Measurements from ENCODE around the gene JPH4.

JPH4 gene

GRCh38 chr14:23558346-23559009 lies 20.1 kb downstream of the JPH4 start:
- no peak overlapping the region for H3K27ac ChIP-seq (ENCODE audit: low read depth, low read length)
- H3K27me3 ChIP-seq (ENCODE audit: control insufficient read depth in 1 of 2, insufficient read depth in 2 of 2, low read length in 2 of 2) = no peaks in the 10 kb centered on the region
- no peak overlapping the region for H3K9ac ChIP-seq (ENCODE audit: low read length)
- peaks cover 19% of the 10 kb centered on the region for H3K36me3 ChIP-seq (ENCODE audit: insufficient read depth, low read length)
- H3K4me3 ChIP-seq (ENCODE audit: low read depth in 1 of 2, low read length in 2 of 2) = no peak overlapping the region
- H3K4me1 ChIP-seq (ENCODE audit: insufficient read depth, low read length) = peaks cover 17% of the 10 kb centered on the region
- H3K9me3 ChIP-seq (ENCODE audit: low read length) = no peaks in the 10 kb centered on the region

GRCh38 chr14:23557946-23558345 lies 20.6 kb downstream of the JPH4 start:
- Histone ChIP-seq H3K36me3 (ENCODE audit: insufficient read depth, low read length) (peaks cover 19% of the 10 kb centered on the region), H3K4me1 (ENCODE audit: insufficient read depth, low read length) (peaks cover 17% of the 10 kb centered on the region), H3K9ac (ENCODE audit: low read length) (no peak overlapping the region), H3K27ac (ENCODE audit: low read depth, low read length) (no peak overlapping the region), H3K27me3 (ENCODE audit: control insufficient read depth in 1 of 2, insufficient read depth in 2 of 2, low read length in 2 of 2) (no peaks in the 10 kb centered on the region), H3K4me3 (ENCODE audit: low read depth in 1 of 2, low read length in 2 of 2) (no peak overlapping the region), H3K9me3 (ENCODE audit: low read length) (no peaks in the 10 kb centered on the region)

- Histone ChIP-seq H3K4me1 (ENCODE audit: insufficient read depth, low read length) (peaks cover 17% of the 10 kb centered on the region), H3K27me3 (ENCODE audit: control insufficient read depth in 1 of 2, insufficient read depth in 2 of 2, low read length in 2 of 2) (no peaks in the 10 kb centered on the region), H3K36me3 (ENCODE audit: insufficient read depth, low read length) (peaks cover 19% of the 10 kb centered on the region), H3K9ac (ENCODE audit: low read length) (no peak overlapping the region), H3K4me3 (ENCODE audit: low read depth in 1 of 2, low read length in 2 of 2) (no peak overlapping the region), H3K9me3 (ENCODE audit: low read length) (no peaks in the 10 kb centered on the region), H3K27ac (ENCODE audit: low read depth, low read length) (no peak overlapping the region)
Observed at GRCh38 chr14:23557521-23557920, 21.1 kb downstream of the JPH4 start.

- Histone ChIP-seq H3K27me3 (ENCODE audit: control insufficient read depth in 1 of 2, insufficient read depth in 2 of 2, low read length in 2 of 2) (no peaks in the 10 kb centered on the region), H3K9me3 (ENCODE audit: low read length) (no peaks in the 10 kb centered on the region), H3K4me1 (ENCODE audit: insufficient read depth, low read length) (peaks cover 17% of the 10 kb centered on the region), H3K9ac (ENCODE audit: low read length) (peak overlapping the region; percentile 83), H3K4me3 (ENCODE audit: low read depth in 1 of 2, low read length in 2 of 2) (peak overlapping the region; percentile 90 to 98), H3K36me3 (ENCODE audit: insufficient read depth, low read length) (peaks cover 19% of the 10 kb centered on the region), H3K27ac (ENCODE audit: low read depth, low read length) (peak overlapping the region; percentile 100)
Observed at GRCh38 chr14:23556700-23557440, 21.7 kb downstream of the JPH4 start.

- Histone ChIP-seq H3K9me3 (ENCODE audit: low read length) (no peaks in the 10 kb centered on the region), H3K4me1 (ENCODE audit: insufficient read depth, low read length) (peaks cover 17% of the 10 kb centered on the region), H3K36me3 (ENCODE audit: insufficient read depth, low read length) (peaks cover 19% of the 10 kb centered on the region), H3K4me3 (ENCODE audit: low read depth in 1 of 2, low read length in 2 of 2) (peak within 1 kb of the TSS; percentile 90 to 98), H3K27ac (ENCODE audit: low read depth, low read length) (peak within 1 kb of the TSS; percentile 100), H3K27me3 (ENCODE audit: control insufficient read depth in 1 of 2, insufficient read depth in 2 of 2, low read length in 2 of 2) (no peaks in the 10 kb centered on the region), H3K9ac (ENCODE audit: low read length) (peak within 1 kb of the TSS; percentile 83)
Observed at GRCh38 chr14:23555882-23556699, 22.5 kb downstream of the JPH4 start, which contains the start of gene THTPA. THTPA (plus strand) TSS chr14:23556271; CDS start chr14:23556758, 487 bp downstream.

- Histone ChIP-seq H3K36me3 (ENCODE audit: insufficient read depth, low read length) (peaks cover 19% of the 10 kb centered on the region), H3K27ac (ENCODE audit: low read depth, low read length) (peak overlapping the region; percentile 100), H3K4me3 (ENCODE audit: low read depth in 1 of 2, low read length in 2 of 2) (peak overlapping the region; percentile 90 to 98), H3K4me1 (ENCODE audit: insufficient read depth, low read length) (peaks cover 18% of the 10 kb centered on the region), H3K9ac (ENCODE audit: low read length) (peak overlapping the region; percentile 83), H3K9me3 (ENCODE audit: low read length) (no peaks in the 10 kb centered on the region), H3K27me3 (ENCODE audit: control insufficient read depth in 1 of 2, insufficient read depth in 2 of 2, low read length in 2 of 2) (no peaks in the 10 kb centered on the region)
Observed at GRCh38 chr14:23555533-23555881, 23.1 kb downstream of the JPH4 start.

- Histone ChIP-seq H3K4me1 (ENCODE audit: insufficient read depth, low read length) (peaks cover 7% of the 10 kb centered on the region), H3K9me3 (ENCODE audit: low read length) (no peaks in the 10 kb centered on the region), H3K27ac (ENCODE audit: low read depth, low read length) (peak within 1 kb of the TSS; percentile 76), H3K36me3 (ENCODE audit: insufficient read depth, low read length) (no peaks in the 10 kb centered on the region), H3K27me3 (ENCODE audit: control insufficient read depth in 1 of 2, insufficient read depth in 2 of 2, low read length in 2 of 2) (no peaks in the 10 kb centered on the region), H3K9ac (ENCODE audit: low read length) (no peak within 1 kb of the TSS), H3K4me3 (ENCODE audit: low read depth in 1 of 2, low read length in 2 of 2) (peak within 1 kb of the TSS; percentile 82 to 88)
Observed at GRCh38 chr14:23551266-23552028, 27.1 kb downstream of the JPH4 start, which contains the start of gene ZFHX2. ZFHX2 (minus strand) TSS chr14:23551765; CDS start chr14:23535325, 16,440 bp downstream.

- Histone ChIP-seq H3K4me3 (ENCODE audit: low read depth in 1 of 2, low read length in 2 of 2) (peak overlapping the region; percentile 82 to 88), H3K27me3 (ENCODE audit: control insufficient read depth in 1 of 2, insufficient read depth in 2 of 2, low read length in 2 of 2) (no peaks in the 10 kb centered on the region), H3K27ac (ENCODE audit: low read depth, low read length) (peak overlapping the region; percentile 76), H3K9me3 (ENCODE audit: low read length) (no peaks in the 10 kb centered on the region), H3K9ac (ENCODE audit: low read length) (no peak overlapping the region), H3K4me1 (ENCODE audit: insufficient read depth, low read length) (peaks cover 6% of the 10 kb centered on the region), H3K36me3 (ENCODE audit: insufficient read depth, low read length) (no peaks in the 10 kb centered on the region)
Observed at GRCh38 chr14:23550812-23551265, 27.8 kb downstream of the JPH4 start.

- H3K27me3 ChIP-seq (ENCODE audit: control insufficient read depth in 1 of 2, insufficient read depth in 2 of 2, low read length in 2 of 2) = no peaks in the 10 kb centered on the region
- H3K4me1 ChIP-seq (ENCODE audit: insufficient read depth, low read length) = peaks cover 6% of the 10 kb centered on the region
- H3K36me3 ChIP-seq (ENCODE audit: insufficient read depth, low read length) = no peaks in the 10 kb centered on the region
- peak overlapping the region; percentile 82 to 88 for H3K4me3 ChIP-seq (ENCODE audit: low read depth in 1 of 2, low read length in 2 of 2)
- H3K27ac ChIP-seq (ENCODE audit: low read depth, low read length) = no peak overlapping the region
- H3K9ac ChIP-seq (ENCODE audit: low read length) = no peak overlapping the region
- no peaks in the 10 kb centered on the region for H3K9me3 ChIP-seq (ENCODE audit: low read length)
Observed at GRCh38 chr14:23550131-23550811, 28.3 kb downstream of the JPH4 start.
